ENCODE data around the gene CEMIP. TPM values are rescaled to one million over a fixed set of nuclear protein-coding genes. Genes with fewer than 3 reads are reported as not detected.

CEMIP gene
- total RNA-seq, 1 donor from 2014 or later = under 0.01 TPM

DNA sequence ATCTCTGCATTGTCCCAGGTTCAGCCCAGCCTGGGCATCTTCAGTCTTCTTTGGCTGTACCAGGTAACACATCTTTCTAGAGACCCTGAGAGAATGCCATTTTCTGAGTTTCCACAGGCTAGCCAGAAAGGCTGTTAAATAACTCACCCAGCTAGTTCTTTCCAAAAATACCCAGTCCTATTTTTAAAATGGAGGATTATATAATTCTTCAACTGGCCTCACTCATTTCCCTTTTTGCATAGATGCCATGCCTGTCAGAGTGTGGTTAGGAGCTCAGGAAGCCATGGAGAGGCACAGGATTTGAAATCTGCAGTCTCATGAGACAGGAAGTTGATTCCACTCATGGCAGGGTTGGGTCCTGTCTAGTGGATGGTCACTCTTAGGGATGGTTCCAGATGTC, 39.8 kb downstream of the CEMIP start:
- DNase-seq (ENCODE audit: low read depth in 2 of 2) = no peak

- no peak for DNase-seq (ENCODE audit: low read depth in 2 of 2)
These were observed 40.9 kb downstream of the CEMIP start for GRCh38 chr15:80820092-80820491.

DNA sequence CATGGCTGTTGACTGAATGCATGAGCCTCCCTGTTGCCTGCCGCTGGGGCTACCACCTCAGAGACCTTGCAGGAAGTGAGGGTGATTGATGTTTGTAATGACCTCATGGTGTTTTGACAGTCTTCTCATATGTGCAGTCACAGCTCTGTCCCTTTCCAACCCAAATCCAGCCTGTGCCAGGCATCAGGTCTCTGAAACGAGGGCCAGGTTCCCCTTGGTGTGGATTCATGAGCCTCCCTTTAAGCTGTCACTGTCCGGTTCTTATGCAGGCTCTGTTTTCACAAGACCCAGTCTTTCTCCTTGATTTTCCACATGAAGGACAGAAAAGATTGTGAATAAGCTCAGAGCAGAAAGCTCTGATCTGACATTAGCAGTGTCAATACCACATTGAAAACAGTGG, 43.1 kb downstream of the CEMIP start:
- DNase-seq (ENCODE audit: low read depth in 2 of 2) = no peak

- DNase-seq (ENCODE audit: low read depth in 2 of 2) = no peak
These were observed 43.5 kb downstream of the CEMIP start for GRCh38 chr15:80822676-80823075.

- no peak for DNase-seq (ENCODE audit: low read depth in 2 of 2)
These were observed 44.0 kb downstream of the CEMIP start for GRCh38 chr15:80823120-80823519.

DNA sequence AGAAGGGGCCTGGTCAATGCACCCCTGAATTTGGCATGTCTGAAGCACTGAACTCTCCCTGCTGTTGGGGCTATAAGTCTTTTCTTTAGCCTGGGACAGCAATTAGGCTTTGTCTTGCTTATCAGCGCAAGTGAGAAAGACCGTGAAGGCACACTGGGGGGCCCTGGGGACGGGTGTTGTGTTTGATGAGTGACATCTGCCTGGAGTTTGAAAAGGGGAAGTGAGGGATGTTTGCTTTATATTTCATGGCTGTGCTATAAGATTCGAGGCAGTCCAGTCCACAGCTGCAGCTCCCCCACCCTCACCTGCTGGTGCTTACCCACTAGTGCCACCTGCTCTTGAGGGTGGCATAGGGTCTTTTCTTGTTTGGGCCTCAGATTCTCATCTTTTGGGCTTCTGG, 44.8 kb downstream of the CEMIP start:
- DNase-seq (ENCODE audit: low read depth in 2 of 2) = no peak

GRCh38 chr15:80825361-80826030, 46.3 kb downstream of the CEMIP start:
- DNase-seq (ENCODE audit: low read depth in 2 of 2) = no peak

DNA sequence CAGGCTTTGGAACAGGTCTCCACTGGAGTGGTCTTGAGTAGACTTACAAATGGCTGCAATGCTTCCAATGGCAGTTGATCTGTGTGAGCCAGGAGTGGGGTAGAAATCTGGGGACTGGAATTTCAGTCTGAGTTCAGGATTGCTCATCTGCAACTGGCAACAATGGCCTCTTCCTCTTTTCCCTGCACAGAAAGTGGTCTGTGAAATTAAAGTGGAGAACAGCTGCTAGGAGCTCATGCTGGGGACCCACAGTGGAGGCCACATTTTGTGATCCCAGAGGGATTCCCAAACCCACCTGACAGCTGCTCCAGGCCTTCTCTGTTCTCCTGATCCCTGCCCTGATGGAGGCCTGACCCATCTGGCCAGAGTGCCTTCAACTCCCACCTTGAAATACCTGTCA, 49.6 kb downstream of the CEMIP start:
- DNase-seq (ENCODE audit: low read depth in 2 of 2) = no peak

DNA sequence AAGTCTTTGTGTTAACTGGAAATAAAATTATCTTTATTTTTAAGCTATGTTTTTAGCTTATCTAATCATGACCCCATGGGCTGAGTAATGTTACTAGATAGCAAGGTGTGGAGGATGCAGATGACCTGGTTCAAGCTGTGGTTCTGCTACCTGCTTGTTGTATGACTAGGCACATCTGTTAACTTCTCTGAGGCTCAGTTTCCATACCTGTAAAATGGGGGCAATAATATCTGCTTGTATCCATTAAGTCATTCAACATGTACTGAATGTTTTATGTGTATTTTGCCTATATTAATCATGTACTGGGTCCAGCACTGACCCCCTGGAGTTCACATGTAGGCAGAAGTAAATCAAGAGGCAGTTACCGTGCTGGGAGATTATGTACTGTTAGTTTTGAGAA, 51.5 kb downstream of the CEMIP start:
- DNase-seq (ENCODE audit: low read depth in 2 of 2) = no peak

- DNase-seq (ENCODE audit: low read depth in 2 of 2) = no peak
These were observed 52.0 kb downstream of the CEMIP start for GRCh38 chr15:80831192-80831591.

DNA sequence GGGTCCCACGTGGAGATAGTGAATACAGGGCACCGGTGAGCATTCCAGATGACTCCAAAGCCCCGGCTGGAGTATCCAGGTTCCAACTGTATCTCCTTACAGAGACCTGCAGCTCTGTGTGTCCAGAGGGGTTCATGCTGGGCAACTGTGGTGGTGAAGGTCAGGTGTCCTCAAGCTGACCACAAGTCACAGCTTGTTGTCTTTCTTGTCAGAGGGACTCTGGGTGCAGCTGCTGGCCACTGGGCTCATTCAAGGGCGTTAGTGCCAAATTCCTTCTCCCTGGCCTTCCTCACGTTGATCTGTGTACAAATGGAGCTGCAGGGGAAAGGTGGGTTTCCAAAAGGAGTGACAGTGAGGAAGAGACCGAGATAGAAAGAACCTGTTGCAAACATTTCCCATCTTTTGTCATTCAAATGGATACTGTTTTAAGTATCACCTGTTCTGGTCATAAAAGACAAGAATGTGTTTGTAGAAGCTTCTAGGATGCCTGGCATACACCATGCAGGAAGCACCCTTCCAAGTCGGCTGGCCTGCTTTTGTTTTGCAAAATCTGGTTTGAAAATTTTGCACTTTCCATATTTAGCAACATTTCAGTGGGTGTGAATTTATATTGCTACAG, 52.5 kb downstream of the CEMIP start:
- no peak for DNase-seq (ENCODE audit: low read depth in 2 of 2)

DNA sequence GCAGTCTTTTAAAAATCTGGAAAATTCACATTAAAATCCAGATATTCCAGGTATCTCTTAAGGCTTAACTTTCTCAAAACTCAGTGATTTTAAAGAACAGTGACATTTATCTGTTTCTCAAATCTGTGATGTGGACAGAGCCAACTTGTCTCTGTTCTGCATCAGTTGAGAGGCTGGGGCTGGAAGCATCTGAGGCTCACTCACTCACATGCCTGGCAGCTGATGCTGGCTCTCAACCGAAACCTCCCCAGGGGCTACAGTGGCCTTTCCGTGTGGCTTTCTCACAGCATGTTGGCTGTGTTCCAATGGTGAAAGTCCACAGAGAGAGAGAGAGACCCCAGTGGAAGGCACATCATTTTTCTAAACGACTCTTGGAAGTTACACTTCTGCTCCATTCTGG, 53.5 kb downstream of the CEMIP start:
- no peak for DNase-seq (ENCODE audit: low read depth in 2 of 2)

DNA sequence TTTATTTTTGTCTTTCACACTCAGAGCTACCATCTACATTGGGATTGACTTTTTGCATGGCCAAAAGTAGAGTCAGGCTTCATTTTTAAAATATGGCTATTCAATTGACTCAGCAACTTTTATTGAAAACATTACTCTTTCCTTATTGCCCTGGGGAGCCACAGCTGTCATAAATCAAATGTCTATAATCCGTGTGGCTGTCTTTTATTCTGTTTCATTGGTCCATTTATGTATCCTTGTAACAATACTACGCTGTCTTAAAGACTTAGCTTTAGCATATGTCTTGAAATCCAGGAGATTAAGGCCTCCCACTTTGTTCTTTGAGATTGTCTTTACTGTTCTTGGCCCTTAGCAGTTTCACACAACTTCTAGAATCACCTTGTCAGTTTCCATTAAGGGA, 55.2 kb downstream of the CEMIP start:
- DNase-seq (ENCODE audit: low read depth in 2 of 2) = no peak

- DNase-seq (ENCODE audit: low read depth in 2 of 2) = no peak
These were observed 55.7 kb downstream of the CEMIP start for GRCh38 chr15:80834906-80835305.

- DNase-seq (ENCODE audit: low read depth in 2 of 2) = no peak
These were observed 56.2 kb downstream of the CEMIP start for GRCh38 chr15:80835336-80835735.

- no peak for DNase-seq (ENCODE audit: low read depth in 2 of 2)
These were observed 57.1 kb downstream of the CEMIP start for GRCh38 chr15:80836223-80836622.

DNA sequence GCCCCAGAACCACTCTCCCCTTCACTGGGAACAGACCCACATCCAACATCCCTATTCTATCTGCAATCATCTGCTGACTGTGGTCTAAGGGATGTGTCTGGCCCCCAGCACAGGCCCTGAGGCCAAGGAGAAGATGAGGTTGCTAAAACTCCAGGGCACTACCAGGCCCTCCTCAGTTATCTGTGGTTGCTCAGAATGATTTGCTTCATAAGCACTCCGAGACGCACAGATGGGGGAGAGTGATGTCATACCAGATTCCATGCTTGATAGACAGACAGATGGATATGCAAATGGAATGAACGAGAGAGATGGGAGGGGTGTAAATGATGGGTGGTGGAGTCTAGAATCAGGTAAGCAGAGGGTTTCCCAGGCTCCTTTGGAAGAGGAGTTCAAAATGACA, 57.8 kb downstream of the CEMIP start:
- DNase-seq (ENCODE audit: low read depth in 2 of 2) = no peak

DNA sequence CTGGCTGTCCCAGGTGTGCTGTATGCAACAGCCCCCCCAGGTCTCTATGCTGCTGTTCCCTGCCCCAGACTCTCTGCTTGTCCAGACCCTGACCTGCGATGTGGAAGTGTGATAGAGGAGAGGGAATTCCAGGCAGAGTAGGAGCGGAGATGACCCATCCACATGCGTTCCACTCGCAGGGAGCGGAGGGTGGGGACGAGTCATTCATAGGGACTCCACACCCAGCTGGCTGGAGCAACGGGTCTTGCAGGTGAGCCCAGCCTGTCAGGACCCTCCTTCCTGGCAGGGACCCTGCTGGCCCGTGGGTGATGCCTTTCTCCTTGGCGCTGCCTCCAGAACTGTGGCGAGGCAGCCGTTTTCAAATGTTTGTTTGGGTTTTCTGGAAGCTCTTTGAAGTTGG, 58.8 kb downstream of the CEMIP start:
- no peak for DNase-seq (ENCODE audit: low read depth in 2 of 2)

DNA sequence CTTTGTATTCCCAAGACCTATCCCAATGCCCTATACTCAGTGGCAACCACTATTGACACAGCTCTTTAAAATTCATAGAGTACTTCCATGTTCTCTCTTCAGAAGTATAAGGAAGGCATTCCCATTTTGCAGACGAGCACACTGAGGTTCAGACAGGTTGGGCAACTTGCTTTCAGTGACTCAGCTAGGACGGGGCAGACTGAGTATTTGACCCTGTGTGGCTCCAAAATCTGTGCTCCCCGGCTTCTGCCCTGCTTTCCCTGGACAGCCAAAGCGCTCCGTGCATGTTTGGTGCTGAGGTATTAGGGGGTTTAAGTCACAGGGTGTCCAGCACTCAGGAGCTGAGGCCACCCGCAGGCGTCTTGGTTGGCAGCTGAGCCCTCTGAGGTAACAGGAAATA, 59.5 kb downstream of the CEMIP start:
- no peak for DNase-seq (ENCODE audit: low read depth in 2 of 2)

DNA sequence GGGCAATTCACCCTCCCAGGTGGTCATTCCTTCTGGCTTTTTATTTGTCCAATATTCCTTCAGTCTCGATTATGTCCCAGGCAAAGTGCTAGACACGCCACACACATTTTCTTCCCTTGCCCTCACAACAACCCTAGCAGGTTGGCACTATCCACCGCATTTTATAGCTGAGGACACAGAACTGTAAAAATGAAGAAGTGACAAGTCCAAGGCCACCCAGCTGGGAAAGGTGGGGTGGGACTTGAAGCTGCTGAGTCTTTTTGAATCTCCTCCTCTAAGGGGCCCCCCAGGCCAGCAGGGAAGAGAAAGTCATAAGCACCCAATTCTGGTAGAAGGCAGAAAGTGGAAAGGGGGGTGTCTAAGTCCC, 60.6 kb downstream of the CEMIP start:
- DNase-seq (ENCODE audit: low read depth in 2 of 2) = no peak

GRCh38 chr15:80840182-80841130, 61.3 kb downstream of the CEMIP start:
- no peak for DNase-seq (ENCODE audit: low read depth in 2 of 2)

DNA sequence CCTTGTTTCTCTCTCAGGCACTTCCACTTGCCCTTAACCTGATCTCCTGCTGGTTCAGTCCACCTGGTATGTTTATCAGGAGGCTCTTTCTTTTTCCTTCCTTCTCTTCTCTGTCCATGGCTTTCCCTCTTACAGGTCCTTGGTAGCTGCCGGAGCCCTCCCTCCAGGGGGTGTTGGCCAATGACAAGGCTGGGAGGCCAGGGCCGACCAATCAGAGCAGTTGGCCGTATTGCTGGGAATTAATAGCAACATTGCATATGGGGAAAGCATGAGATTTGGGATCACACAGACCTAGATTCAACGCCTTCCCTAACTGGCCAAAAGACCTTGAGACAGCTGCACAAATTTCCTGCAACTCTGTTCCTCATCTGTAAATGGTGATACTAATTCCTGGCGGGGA, 62.4 kb downstream of the CEMIP start:
- DNase-seq (ENCODE audit: low read depth in 2 of 2) = no peak

Data from lung microvascular endothelial cell (primary cell).